Glomerular visceral epithelial cell (primary cell): ENCODE measurements around the gene RHOT1.
"Not testable (repeated sequence)": the region's sequence is repeated elsewhere in the genome, so short reads cannot be mapped to it uniquely, and the experiment has no call there.

Source experiments
- DNase-seq: peaks from one replicate; pipeline ENCODE4 v3.0.0-alpha.2; 2016; ENCODE audit errors: extremely low spot score

The RHOT1 gene

DNA sequence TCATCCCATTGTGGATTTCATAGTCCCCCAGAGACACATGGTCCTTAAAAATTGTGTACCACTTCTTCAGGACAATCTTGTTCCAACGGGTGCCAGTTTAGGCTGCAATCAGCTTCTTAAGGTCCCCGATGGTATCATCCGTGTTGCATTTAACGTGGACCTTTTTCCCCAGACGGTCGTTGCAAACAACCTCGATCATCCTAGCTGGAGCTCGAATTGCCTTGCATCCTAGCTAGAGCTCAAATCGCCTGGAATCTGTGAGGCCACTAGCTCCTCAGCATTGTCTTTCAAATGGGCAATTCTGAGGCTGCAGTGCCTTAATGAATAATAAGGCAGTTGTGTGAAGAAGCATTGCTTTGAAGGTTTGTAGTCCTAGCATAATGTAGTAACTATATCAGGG lies 85.6 kb downstream of the RHOT1 start:
- DNase-seq: no peak

DNA sequence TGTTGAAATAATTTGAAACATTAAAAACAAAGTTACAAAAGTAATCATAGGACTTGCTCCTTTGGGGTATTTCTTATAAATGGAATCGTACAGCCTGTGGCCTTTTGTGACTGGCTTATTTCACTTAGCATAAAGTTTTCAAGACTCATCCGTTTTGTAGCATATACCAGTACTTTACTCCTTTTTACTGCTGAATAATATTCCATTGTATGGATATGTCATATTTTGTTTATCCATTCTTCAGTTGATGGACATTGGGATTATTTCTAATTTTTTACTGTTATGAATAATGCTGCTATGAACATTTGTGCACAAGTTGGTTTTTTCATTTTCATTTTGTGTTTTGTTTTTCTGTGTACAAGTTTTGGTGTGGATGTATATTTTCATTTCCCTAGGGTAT lies 93.3 kb downstream of the RHOT1 start:
- no peak for DNase-seq

DNA sequence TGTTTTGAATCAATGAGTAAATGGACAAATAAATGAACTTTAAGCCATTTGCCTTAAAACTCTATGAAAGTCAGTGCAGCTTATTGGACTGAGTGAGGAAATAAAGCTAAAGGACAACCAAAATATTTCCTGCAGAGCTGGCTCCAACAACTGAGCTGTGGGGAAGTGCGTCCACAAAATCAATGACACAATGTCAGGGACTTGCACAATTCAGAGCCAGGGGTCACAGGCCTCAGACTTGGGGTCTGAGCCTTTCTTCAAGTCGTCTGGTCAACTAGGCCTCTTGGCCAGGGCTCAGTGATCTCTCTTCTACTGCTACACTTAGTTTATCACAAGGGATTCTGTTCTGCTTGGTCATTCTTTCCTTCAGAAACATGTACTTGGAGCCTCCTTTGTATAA lies 97.2 kb downstream of the RHOT1 start:
- DNase-seq: no peak

DNA sequence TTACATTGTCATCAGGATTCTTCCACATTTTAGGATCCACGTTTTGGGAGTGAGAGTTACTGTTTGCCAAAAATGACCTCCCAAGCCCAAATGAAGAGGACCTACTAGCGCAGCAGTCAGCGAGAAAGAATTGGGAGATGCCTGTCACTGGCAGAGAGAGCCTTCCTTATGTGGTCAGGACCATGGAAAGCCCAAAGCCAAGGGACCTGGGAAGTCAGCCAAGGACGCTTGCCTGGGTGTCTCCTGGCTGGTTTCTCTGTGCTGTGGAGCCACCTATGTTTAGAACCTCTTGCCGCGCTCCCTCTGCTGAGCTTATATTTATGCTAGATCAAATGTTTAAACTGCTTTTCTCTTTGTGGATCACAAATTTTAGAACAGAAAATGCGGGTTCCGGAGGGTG lies 98.4 kb downstream of the RHOT1 start:
- peak; percentile 38 for DNase-seq

DNA sequence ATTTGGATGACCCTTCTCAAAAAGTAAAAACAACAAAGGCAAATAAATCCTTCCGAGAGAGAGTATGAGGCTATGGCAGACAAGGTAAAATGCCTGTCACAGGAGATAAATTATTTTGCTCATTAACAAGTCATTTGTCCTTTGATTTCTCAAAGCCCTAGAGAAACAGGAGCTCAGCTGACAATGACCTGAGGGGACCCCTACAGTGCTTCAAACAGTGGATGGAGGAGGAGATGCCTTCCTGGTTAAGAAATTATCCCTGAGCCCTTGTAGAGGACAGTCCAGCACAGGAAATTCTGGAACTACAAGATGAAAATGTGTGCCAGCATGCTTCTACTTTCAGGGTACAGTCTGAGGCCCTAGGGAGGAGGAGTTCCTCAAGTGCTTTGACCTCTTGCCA lies 99.3 kb downstream of the RHOT1 start:
- DNase-seq: no peak

DNA sequence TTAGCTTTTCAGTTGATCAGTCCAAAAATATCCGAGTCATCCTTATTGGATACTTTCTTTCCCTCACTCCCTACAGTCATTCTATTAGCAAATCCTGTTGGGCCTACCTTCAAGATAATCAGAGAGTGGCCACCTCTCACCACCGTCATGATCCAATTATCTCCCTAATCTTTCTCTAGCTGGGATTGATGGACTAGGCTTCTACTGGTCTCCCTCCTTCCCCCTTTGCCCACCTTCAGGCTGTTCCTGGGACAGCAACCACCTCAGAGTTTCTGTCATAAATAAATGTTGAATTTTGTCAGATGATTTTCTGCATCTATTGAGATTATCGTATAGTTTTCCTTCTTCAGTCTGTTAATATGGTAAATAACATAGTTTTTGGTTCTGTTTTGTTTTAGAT lies 107.2 kb downstream of the RHOT1 start:
- DNase-seq: no peak

DNA sequence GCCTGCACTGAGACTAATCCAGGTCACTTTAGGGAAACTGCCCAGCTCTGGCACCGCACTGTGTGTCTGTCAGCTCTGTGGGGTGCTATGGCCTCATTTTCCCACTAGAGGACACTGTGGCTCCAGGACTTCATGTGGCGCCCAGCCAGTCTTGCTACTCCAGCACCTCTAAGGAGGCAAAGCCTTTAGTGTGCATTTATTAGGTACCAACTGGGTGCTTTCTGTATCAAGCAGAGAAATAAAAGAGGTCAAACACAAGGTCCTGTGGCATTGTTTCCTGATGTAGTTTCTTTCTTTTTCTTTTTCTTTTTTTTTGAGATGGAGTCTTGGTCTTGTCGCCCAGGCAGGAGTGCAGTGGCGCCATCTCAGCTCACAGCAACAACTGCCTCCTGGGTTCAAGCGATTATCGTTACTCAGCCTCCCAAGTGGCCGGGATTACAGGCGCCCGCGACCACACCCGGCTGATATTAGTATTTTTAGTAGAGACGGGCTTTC lies 110.9 kb downstream of the RHOT1 start:
- DNase-seq: peak; percentile 78

DNA sequence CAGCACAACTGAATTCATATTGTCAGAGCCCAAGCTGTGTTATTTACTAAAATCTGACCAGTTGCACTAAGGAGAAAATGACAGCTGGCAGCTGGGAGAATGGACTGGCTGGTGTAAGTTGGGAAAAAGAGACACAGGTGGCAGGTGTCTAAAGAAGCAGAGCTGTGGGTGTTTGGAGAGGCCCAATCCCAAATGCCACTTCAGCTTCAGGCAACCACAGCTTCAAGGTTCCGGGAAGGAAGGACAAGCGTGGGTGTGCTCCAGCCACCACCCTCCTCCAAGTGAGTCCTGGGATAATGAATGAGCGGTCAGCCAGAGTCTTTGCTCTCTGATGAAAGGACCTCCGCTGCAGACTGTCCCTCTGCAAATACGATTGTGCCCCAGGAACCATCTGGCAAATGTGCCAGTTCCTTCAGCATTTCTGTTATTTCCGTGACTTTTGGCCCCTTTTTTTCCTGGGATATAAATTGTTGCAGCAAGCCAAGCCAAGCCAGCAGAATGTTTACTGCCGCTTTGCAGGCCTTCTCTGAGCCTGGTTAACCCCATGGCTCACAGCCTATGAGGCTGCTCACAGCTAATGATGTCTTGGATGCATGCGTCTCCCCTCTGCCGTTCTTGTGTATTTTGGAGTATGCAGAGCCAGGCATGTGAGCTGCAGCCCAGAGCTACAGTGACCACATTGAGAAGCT lies 113.9 kb downstream of the RHOT1 start:
- DNase-seq: no peak

DNA sequence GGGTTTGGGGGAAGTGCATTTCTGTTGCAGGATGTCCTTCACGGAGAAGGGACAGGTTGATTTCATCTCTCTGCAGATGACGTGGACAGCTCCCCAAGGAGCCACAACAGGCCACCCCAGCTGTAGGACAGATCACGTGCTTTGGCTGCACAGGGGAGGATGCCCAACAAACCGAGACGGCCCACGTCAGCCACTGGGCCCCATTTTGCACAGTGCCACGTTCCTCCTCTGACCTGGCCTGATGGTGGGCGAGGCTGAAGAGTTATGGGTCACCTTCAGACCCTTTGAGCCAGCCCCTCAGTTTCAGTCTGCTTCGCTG lies 114.4 kb downstream of the RHOT1 start:
- no peak for DNase-seq

DNA sequence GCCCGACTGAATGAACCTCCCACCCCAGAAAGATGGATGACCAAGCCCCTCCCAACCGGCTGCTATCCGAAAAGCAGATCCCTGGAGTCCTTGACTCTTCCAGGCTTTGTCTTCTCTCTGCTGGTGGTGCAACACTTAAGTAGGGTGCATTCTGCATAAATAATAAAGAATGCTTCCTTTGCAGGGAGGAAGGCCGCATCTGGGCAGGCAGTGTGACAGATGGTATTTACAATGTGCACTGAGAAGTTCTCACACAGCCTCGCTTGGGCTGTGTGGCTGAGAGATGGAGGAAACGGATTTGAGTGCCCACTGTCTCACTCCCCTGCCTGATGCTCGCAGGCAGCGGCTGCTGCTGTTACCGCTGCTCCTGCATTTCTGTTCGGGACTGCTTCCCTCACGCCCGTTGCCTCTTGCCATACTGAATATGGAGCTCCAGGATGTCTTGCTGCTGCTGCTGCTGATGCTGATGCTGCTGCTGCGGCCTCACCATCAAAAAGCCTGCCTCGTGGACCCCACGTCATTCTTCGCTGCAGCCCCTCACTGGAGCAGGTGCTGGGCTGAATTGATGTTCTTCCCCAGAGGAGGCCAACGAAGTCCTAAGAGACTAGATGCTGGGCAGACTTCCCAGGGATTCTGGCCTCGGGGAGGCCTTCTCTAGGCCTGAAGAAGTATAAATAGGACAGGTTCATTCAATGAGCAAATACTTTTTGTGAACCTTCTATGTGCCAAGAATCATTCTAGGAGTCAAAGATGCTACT lies 116.3 kb downstream of the RHOT1 start:
- DNase-seq: no peak

DNA sequence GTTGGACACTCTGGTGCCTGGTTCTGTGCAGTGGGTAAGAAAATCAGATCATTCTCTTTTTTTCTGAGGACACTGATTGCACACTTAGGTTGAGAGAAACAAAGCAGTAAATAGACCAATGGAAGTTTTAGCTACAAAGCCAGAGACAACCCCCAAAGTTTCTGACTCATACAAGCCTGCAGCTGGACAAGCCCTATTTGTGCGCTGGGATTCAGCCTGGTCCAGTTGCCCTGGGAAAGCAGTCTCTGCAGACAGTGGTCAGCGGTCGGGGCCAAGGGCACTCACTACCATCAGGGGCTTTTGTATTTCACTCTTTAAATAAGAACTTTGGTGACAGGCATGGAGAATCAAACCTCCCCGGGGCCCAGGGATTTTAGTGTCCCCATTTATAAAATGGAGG lies 117.3 kb downstream of the RHOT1 start:
- peak; percentile 42 for DNase-seq

DNA sequence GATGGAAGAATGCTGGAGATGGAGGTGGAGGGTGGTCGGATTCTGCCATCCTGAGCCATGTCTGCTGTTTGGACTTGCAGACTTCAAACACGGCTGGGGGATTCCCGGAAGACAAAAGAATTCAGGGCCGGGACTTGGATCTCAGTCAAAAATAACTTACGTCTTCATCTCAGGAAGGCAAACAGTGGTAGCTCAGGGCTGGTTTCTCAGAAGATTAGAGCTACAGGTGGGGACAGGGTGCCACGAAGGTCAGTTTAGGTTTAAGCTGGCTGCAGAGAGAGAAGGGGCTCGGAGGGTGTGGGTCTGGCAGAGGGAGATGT lies 119.1 kb downstream of the RHOT1 start:
- peak; percentile 31 for DNase-seq

DNA sequence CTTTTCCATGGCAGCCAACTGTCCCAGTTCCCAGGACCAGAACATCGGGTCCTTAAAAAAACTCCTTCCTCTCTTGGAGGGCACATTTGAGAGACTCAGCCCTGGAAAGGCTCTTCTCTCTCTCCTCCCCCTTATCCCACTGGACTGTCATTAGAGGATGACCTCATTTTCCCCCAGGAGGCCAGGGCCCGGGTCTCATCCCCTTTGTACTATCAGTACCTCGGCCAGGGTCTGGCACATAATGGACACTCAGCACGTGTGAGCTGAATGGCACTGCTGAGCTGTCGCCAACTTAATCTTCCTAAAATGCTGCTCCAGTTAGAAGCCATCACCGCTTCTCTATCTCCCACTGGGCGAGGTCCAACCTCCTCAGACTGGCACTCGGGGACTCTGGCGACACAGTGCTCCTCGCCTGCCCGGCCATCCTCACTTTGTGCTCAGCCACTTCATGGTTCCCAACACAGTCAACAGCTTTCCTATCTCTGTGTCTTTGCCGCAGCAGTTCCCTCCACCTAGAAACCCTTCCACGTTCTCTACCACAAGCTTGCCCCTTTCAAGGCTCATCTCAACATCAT lies 119.7 kb downstream of the RHOT1 start:
- DNase-seq: no peak

DNA sequence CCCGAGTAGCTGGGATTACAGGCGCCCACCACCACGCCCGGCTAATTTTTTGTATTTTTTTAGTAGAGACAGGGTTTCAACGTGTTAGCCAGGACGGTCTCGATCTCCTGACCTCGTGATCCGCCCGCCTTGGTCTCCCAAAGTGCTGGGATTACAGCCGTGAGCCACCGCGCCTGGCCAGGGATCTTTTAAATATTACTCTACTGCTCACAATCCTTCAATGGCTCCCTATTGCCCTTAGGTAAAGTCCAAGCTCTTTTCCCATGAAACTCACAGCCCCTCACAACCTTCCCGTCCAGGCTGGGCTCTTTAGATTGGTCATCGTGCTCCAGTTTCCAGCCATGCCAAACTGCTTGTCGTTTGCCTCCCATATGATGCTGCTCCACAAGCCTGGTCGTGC lies 121.2 kb downstream of the RHOT1 start:
- not testable (repeated sequence) for DNase-seq

DNA sequence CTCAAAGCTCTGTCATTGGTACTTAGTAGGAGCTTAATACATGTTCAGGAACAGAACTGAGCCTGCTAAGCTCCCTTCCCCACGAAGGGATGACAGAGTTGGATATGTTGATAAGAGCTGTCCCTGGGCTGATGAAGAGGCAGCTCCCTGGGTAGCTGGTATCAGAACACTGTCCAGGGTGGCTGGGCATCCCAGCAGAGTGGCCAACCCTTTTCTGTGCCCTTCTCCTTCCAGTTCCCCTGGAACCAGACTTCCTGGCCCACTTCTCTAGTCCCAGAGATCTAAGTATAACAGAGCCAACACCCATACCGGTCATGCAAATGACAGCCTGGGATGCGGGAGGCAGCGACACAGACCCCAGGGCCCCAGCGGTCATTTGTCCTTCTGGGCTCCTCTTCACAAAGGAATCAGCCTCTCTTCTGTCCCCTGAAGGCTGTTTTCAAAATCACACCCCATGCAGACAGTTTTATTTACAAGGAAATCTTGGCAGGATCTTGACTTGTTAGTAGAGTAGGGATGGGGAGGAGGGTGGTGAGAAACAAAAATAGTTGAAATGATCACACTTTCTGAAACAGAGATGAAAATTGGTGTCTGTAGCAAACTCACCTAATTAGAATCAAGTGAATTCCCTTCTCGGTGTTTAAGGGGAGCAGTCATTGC lies 122.0 kb downstream of the RHOT1 start:
- no peak for DNase-seq

DNA sequence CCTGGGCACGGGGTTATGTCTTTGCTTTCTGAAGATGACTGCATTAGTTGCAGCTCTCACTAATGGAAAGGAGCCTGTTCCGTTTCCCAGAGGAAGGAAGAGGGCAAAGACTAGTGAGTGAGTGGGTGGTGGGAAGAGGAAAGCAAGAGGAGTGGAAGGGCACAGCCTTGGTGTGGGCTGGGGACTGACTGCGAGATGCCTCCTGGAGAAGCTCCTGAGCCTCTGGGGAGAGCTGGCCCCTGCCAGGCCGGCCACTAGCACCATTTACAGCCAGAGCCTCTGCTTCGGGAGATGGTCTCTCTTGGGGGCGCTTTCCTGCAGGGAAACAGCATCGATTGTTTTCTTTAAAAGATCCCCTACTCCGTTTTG lies 122.5 kb downstream of the RHOT1 start:
- DNase-seq: no peak

DNA sequence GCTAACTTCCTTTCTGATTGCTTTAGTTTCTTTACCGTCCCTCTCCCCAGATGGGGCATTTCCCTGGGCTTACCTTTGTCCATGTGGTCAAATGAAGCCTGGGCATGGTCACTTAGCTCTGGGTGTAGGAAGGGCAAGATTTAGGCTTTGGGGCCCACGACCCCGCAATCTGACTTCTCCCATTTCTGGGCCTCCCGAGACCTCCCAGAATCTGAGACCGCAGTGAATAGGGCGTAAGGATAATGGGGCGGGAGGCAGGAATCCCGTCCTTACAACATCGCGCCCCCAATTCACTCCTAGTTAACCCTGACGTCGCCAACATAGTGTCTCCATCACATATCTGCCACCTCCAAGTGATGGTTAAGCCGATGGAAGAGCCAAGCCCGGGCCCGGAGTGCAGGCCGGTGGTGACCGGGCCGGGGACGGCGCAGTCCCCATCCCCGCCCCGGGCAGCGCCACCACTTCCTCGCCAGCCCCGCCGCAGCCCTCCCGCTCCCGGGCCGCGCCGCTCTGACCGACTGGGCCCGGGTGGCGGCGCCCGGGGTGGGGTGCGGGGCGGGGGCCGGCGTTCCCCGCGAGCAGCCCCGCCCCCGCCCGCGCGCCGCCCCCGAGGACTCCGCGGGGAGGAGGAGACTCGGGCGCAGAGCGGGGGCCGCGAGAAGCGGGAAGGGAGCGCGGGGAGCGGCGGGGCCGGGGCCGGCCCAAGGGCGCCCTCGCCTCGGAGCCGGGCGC lies 123.1 kb downstream of the RHOT1 start, which contains the start of gene RHBDL3:
Gene RHBDL3, plus strand, starts transcription at position 641 of the 732 bp plus-strand sequence. CDS start 358 bp downstream, outside the sequence.
- no peak for DNase-seq

DNA sequence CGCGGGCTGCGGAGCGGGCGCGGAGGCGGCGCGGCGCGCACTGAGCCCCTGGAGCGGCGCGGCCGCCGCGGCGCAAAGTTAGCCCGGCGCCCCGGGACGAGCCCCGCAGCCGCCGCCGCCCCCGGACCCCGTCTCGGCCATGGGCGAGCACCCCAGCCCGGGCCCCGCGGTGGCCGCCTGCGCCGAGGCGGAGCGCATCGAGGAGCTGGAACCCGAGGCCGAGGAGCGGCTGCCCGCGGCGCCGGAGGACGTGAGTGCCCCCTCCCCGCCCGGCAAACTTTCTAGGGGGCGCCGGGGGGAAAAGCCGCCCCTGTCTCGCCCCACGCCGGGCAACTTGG lies 123.7 kb downstream of the RHOT1 start:
- DNase-seq: no peak

DNA sequence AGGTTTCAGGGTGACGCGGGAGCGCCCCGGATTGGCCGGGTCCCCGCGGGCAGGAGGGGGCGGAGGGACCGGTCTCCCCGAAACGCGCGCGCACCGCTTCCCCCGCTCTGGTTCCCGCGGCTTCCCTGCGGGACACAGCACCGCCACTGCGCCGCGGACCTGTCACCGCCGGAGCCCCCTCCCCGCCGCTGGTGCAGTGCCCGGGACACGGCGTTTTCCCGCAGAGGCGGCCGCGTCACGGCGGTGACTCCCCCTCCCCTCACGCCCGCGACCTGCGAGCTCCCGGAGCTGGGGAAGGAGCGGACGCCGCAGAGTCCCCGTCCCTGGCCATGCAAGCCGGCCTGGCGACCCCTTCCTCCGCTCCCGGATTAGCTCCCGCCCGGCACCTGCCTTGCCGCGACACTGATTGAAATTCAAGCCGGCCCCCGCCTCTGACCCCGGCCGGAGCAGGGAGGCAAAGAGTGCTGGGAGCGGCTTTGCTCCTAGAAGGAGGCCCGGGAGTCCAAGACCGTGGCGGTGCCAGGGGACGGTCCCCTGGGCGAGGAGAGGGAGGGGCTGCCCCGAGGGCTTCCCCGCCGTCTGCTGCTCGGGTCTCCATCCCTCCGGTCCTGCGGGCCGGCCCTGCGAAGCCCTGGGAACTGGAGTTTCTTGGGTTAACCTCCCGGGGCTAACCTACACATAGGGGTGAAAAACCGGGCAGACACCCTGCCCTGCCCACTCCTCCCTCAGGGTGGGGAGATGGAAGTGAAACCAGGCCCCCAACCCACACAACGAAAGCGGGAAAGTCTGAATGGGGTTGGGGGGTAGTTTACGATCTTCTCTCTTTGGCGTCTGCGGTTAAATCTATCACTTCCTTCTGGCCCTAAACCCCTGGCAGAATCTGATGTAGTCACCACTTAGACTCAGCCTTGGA lies 124.3 kb downstream of the RHOT1 start:
- DNase-seq: no peak

DNA sequence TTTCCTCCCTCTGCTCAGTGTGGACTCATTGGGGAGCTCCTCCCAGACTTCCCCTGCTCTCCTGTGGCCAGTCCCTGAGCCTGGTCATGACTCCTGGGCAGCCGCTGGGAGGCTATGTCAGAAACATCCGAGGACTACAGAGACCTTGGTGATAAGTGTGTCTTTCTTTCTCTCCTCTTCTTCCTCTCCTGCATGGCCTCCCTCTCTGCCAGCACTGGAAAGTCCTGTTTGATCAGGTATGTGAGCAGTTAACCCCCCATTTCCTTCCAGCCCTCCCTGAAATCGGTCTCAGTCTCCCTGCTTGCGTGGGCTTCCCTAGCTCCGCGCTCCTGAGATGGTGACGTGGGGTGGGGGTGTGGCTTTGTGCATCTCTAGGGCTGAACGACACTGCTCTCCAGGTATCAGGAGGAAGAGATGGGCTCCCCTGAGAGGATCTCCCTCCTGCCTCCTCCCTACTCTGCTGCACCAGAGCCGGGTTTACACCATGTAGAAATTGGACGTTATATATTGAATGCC lies 125.4 kb downstream of the RHOT1 start:
- no peak for DNase-seq

DNA sequence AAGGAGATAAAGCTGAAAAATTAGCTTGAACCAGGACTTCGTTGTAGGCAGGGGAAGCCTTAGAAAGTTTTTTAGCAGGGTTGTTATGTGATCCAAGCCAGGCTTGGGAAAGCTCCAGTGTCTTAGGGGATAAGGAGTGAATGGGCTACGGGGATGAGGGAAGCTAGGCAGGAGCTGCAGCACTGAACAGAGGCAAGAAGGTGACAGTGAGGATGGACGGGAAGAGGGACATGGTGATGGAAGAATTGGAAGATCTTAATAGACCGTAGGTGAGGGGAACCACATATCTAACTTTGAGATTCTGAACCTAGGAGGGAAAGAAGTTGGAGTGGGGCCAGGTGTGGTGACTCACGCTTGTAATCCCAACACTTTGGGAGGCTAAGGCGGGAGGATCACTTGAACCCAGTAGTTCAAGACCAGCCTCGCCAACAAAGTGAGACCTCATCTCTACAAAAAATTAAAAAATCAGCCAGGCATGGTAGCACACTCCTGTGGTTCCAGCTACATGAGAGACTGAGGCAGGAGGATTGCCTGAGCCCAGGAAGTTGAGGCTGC lies 126.5 kb downstream of the RHOT1 start:
- no peak for DNase-seq
